Measurements from ENCODE around the gene TMEM129.

- no peak for TF ChIP-seq CTCF (conservative IDR thresholded peaks at IDR 0.05)
- no peak for TF ChIP-seq EZH2 (IDR thresholded peaks at IDR 0.05; ENCODE audit: low read depth)
These were observed 19.0 kb upstream of the TMEM129 start for GRCh38 chr4:1740021-1740545.

Measured in PC-9 (cell line).